A673 (cell line): Measurements from ENCODE around the gene CAST.

Experiments
- CTCF ChIP-seq: fragments of 300-800, 200-600 bp; sonication (generic); conservative IDR thresholded peaks from 2 replicates; pipeline ENCODE4 v1.5.1; 2017; ENCODE audit warnings: low read depth, mild to moderate bottlenecking, antibody characterized with exemption, low read length, moderate library complexity, mixed read lengths
- EZH2 ChIP-seq: fragments of 200-600 bp; sonication (generic); IDR thresholded peaks from 2 replicates; pipeline ENCODE4 v1.6.1; 2017; ENCODE audit warnings: borderline replicate concordance, low read depth, mild to moderate bottlenecking, mixed read lengths, antibody characterized with exemption, low read length; ENCODE audit not compliant: poor library complexity, severe bottlenecking

GRCh38 chr5:96690861-96691260 is 28.7 kb downstream of the CAST start:
- TF ChIP-seq CTCF (no peak), EZH2 (no peak)
